ENCODE data around the gene STOM. TPM values are rescaled to one million over a fixed set of nuclear protein-coding genes. Genes with fewer than 3 reads are reported as not detected.

Gene STOM
- total RNA-seq, 1 experiment from 2014 or later = 22.4 TPM

- H3K27ac ChIP-seq (ENCODE audit: low read depth, low read length) = no peak overlapping the region
- ATAC-seq = no peak
- H3K4me1 ChIP-seq (ENCODE audit: control insufficient read depth in 1 of 2, insufficient read depth in 2 of 2, low read length in 2 of 2) = no peaks in the 10 kb centered on the region
- no peaks in the 10 kb centered on the region for H4K20me1 ChIP-seq (ENCODE audit: insufficient read depth)
- no peak overlapping the region for H2AFZ ChIP-seq (ENCODE audit: low read depth, low read length, poor library complexity, severe bottlenecking)
- BruUV-seq (replicated peaks) = no TSS peak
- RAD21 ChIA-PET (ENCODE audit: low non-redundant PET in 1 of 2, low total read pairs in 2 of 2, uncharacterized antibody in 2 of 2, unreplicated experiment in 2 of 2) = no interaction called here
- H3K27me3 ChIP-seq (ENCODE audit: insufficient read depth, low read length) = no peaks in the 10 kb centered on the region
- no peak for DNase-seq (ENCODE audit: low read depth, low spot score)
- H3K4me2 ChIP-seq (ENCODE audit: low read length) = no peak overlapping the region
- H3K4me3 ChIP-seq (replicated peaks in 1 of 2; ENCODE audit: low read depth in 1 of 2, low read length in 2 of 2) = no peak overlapping the region
- CTCF ChIA-PET = no interaction called here
- intact Hi-C loops (cut with micrococcal nuclease) = no loop called here
- no peaks in the 10 kb centered on the region for H3K79me2 ChIP-seq (ENCODE audit: insufficient read depth, low read length)
- no peaks in the 10 kb centered on the region for H3K36me3 ChIP-seq (ENCODE audit: control insufficient read depth in 1 of 2, insufficient read depth in 2 of 2, low read length in 2 of 2)
- no peak overlapping the region for H3K9ac ChIP-seq (ENCODE audit: low read length)
- H3K9me2 ChIP-seq (ENCODE audit: insufficient read depth) = no peaks in the 10 kb centered on the region
- no peaks in the 10 kb centered on the region for H3K9me3 ChIP-seq (ENCODE audit: control insufficient read depth in 1 of 2, insufficient read depth in 1 of 2, low read depth in 1 of 2, low read length in 2 of 2)
- TF ChIP-seq SP1 (IDR thresholded peaks at IDR 0.05; ENCODE audit: low read depth) = no peak
- no peak for TF ChIP-seq SIN3A (IDR thresholded peaks at IDR 0.05; ENCODE audit: low read depth)
- TF ChIP-seq CEBPB (IDR thresholded peaks at IDR 0.05; ENCODE audit: low read depth) = no peak
- no peak for TF ChIP-seq ELF1 (IDR thresholded peaks at IDR 0.05; ENCODE audit: borderline replicate concordance, low read depth)
- TF ChIP-seq POLR2A (IDR thresholded peaks at IDR 0.05; ENCODE audit: borderline replicate concordance, extremely low read depth, insufficient read depth, insufficient read length) = no peak
- TF ChIP-seq CBX3 (IDR thresholded peaks at IDR 0.05; ENCODE audit: low read depth) = no peak
- no peak for TF ChIP-seq FOSL1 (IDR thresholded peaks at IDR 0.05; ENCODE audit: low read depth)
- no peak for TF ChIP-seq SRF (IDR thresholded peaks at IDR 0.05; ENCODE audit: low read depth)
- TF ChIP-seq, protein P1, sequence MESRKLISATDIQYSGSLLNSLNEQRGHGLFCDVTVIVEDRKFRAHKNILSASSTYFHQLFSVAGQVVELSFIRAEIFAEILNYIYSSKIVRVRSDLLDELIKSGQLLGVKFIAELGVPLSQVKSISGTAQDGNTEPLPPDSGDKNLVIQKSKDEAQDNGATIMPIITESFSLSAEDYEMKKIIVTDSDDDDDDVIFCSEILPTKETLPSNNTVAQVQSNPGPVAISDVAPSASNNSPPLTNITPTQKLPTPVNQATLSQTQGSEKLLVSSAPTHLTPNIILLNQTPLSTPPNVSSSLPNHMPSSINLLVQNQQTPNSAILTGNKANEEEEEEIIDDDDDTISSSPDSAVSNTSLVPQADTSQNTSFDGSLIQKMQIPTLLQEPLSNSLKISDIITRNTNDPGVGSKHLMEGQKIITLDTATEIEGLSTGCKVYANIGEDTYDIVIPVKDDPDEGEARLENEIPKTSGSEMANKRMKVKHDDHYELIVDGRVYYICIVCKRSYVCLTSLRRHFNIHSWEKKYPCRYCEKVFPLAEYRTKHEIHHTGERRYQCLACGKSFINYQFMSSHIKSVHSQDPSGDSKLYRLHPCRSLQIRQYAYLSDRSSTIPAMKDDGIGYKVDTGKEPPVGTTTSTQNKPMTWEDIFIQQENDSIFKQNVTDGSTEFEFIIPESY (IDR thresholded peaks at IDR 0.05; ENCODE audit: extremely low read depth, insufficient replicate concordance, low read length) = no peak
- no peak for TF ChIP-seq ZFX (IDR thresholded peaks at IDR 0.05)
- TF ChIP-seq, protein P2, sequence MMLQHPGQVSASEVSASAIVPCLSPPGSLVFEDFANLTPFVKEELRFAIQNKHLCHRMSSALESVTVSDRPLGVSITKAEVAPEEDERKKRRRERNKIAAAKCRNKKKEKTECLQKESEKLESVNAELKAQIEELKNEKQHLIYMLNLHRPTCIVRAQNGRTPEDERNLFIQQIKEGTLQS (IDR thresholded peaks at IDR 0.05) = no peak
- TF ChIP-seq, protein P3, sequence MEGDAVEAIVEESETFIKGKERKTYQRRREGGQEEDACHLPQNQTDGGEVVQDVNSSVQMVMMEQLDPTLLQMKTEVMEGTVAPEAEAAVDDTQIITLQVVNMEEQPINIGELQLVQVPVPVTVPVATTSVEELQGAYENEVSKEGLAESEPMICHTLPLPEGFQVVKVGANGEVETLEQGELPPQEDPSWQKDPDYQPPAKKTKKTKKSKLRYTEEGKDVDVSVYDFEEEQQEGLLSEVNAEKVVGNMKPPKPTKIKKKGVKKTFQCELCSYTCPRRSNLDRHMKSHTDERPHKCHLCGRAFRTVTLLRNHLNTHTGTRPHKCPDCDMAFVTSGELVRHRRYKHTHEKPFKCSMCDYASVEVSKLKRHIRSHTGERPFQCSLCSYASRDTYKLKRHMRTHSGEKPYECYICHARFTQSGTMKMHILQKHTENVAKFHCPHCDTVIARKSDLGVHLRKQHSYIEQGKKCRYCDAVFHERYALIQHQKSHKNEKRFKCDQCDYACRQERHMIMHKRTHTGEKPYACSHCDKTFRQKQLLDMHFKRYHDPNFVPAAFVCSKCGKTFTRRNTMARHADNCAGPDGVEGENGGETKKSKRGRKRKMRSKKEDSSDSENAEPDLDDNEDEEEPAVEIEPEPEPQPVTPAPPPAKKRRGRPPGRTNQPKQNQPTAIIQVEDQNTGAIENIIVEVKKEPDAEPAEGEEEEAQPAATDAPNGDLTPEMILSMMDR (IDR thresholded peaks at IDR 0.05 in 2 of 3, conservative IDR thresholded peaks at IDR 0.05 in 1 of 3; ENCODE audit: borderline replicate concordance in 1 of 3, insufficient read depth in 1 of 3, low read depth in 2 of 3, low read length in 2 of 3) = no peak
- no peak for TF ChIP-seq REST (IDR thresholded peaks at IDR 0.05; ENCODE audit: low read depth)
- no peak for TF ChIP-seq POLR2AphosphoS5 (IDR thresholded peaks at IDR 0.05; ENCODE audit: low read depth, low read length)
- POLR2A ChIA-PET = interaction anchor here (0.9 kb wide), 1 partner anchor 19 kb away, joined by 3 read pairs; no protein-coding TSS in a partner anchor
Observed at GRCh38 chr9:121380846-121381245, 10.8 kb upstream of the STOM start.

Measured in HCT116 (cell line).